Neutrophil (primary cell): ENCODE data around the gene ST8SIA6.

Experiments used
- H3K27ac ChIP-seq: fragments of 200-600 bp; sonication (generic); 2 replicates; pipeline ENCODE4 v1.5.1; 2016; ENCODE audit warnings: mild to moderate bottlenecking, moderate library complexity
- H3K27me3 ChIP-seq: fragments of 200-600 bp; sonication (generic); 2 replicates; pipeline ENCODE4 v1.6.0; 2016; ENCODE audit warnings: mild to moderate bottlenecking
- H3K36me3 ChIP-seq: fragments of 200-600 bp; sonication (generic); 2 replicates; pipeline ENCODE4 v1.5.1; 2017
- H3K4me1 ChIP-seq, 2 experiments: fragments of 200-600 bp in 1 of 2; sonication (generic) in 1 of 2; 1 replicate in 1 of 2; 2 replicates in 1 of 2; pipeline versions ENCODE4 v1.5.1 to v1.6.1; 2013 to 2016; ENCODE audit warnings: low read depth in 1 of 2, low read length in 1 of 2, mild to moderate bottlenecking in 1 of 2, moderate library complexity in 1 of 2; ENCODE audit not compliant: control insufficient read depth in 1 of 2, insufficient read depth in 1 of 2
- H3K4me3 ChIP-seq, 2 experiments: fragments of 200-600 bp in 1 of 2; sonication (generic) in 1 of 2; 1 replicate in 1 of 2; 2 replicates in 1 of 2; pipeline ENCODE4 v1.5.1; 2013 to 2016; ENCODE audit warnings: low read depth in 1 of 2, low read length in 1 of 2, mild to moderate bottlenecking in 1 of 2, moderate library complexity in 1 of 2
- H3K9me3 ChIP-seq: fragments of 200-600 bp; sonication (generic); 2 replicates; pipeline ENCODE4 v1.5.1; 2016
- CTCF ChIP-seq: fragments of 200-600 bp; sonication (generic); IDR thresholded peaks from 2 replicates; pipeline ENCODE4 v1.5.1; 2016; ENCODE audit warnings: antibody characterized with exemption

The ST8SIA6 gene

GRCh38 chr10:17474595-17475323, 20.4 kb upstream of the ST8SIA6 start:
- Histone ChIP-seq H3K36me3 (no peaks in the 10 kb centered on the region), H3K4me1 (no peaks in the 10 kb centered on the region), H3K27ac (no peak overlapping the region), H3K27me3 (no peaks in the 10 kb centered on the region), H3K9me3 (no peaks in the 10 kb centered on the region), H3K4me3 (no peak overlapping the region)
- TF ChIP-seq CTCF: no peak

DNA sequence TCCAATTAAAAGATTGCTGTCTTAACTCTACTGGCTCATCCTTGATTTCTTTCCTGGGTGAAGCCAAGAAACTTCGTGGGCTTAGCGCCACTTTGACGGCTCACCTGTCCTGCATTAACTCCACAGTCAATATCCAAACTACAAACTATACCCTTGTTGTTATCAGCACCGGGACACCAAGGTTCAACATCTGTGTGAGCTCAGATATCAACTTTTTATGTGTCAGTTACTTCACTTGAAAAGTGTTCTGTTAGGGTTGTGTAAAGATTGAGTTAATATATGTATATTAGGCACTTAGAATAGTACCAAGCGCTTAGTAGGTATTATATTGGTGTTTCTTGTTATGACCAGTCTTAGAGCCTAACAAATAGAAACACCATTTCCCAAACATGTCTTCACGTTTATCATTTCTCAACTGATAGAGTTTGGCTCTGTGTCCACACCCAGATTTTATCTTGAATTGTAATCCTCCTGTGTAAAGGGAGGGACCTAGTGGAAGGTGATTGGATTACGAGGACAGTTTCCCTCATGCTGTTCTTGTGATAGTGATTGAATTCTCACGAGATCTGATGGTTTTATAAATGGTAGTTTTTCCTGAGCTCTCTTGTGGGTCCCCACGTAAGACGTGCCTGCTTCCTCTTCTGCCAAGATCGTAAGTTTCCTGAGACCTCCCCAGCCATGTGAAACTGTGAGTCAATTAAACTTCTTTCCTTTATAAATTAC, 19.0 kb upstream of the ST8SIA6 start:
- Histone ChIP-seq H3K27ac (no peak overlapping the region), H3K27me3 (no peaks in the 10 kb centered on the region), H3K4me3 (no peak overlapping the region), H3K36me3 (no peaks in the 10 kb centered on the region), H3K4me1 (no peaks in the 10 kb centered on the region), H3K9me3 (no peaks in the 10 kb centered on the region)
- no peak for TF ChIP-seq CTCF

DNA sequence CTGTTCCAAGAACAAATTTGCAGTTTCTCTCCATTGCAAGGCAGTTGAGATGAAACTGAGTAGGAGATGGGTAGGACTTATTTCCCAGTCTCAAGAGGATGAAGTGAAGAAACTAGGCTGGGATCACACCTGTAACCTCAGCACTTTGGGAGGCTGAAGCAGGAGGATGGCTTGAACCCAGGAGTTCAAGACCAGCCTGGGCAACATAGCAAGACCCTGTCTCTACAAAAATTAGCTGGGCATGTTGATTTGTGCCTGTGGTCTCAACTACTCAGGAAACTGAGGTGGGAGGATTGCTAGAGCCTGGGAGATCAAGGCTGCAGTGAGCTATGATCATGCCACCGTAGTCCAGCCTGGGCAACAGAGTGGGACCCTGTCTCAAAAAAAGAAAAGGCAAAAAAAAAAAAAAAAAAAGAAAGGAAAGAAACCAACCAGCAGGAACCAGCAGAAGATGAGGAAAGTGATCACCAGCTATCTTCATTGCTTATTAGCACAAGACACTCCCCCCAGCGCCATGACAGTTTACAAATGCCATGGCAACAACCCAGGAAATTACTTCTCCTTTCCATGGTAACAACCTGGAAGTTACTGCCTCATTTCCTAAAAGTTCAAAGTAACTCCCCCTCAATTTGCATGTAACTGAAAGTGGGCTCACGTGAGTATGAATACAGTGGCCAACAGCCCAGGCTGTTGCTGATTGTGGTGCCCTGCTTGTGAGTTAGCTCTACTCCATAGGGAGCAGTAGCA, 18.3 kb upstream of the ST8SIA6 start:
- Histone ChIP-seq H3K27me3 (no peaks in the 10 kb centered on the region), H3K27ac (no peak overlapping the region), H3K4me3 (no peak overlapping the region), H3K4me1 (no peaks in the 10 kb centered on the region), H3K9me3 (no peaks in the 10 kb centered on the region), H3K36me3 (no peaks in the 10 kb centered on the region)
- TF ChIP-seq CTCF: no peak

DNA sequence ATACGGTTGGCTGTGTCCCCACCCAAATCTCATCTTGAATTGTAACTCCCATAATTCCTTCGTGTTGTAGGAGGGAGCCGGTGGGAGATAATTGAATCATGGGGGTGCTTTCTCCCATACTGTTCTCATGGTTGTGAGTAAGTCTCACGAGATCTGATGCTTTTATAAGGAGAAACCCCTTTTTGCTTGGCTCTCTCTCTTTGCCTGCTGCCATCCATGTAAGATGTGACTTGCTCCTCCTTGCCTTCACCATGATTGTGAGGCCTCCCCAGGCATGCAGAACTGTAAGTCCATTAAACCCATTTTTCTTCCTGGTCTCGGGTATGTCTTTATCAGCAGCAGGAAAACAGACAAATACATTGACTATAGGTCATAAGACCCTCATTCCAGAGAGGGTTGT, 15.9 kb upstream of the ST8SIA6 start:
- TF ChIP-seq CTCF: no peak
- no peaks in the 10 kb centered on the region for H3K9me3 ChIP-seq
- no peaks in the 10 kb centered on the region for H3K36me3 ChIP-seq
- H3K27ac ChIP-seq: no peak overlapping the region
- no peak overlapping the region for H3K4me3 ChIP-seq
- H3K27me3 ChIP-seq: no peaks in the 10 kb centered on the region
- no peaks in the 10 kb centered on the region for H3K4me1 ChIP-seq

DNA sequence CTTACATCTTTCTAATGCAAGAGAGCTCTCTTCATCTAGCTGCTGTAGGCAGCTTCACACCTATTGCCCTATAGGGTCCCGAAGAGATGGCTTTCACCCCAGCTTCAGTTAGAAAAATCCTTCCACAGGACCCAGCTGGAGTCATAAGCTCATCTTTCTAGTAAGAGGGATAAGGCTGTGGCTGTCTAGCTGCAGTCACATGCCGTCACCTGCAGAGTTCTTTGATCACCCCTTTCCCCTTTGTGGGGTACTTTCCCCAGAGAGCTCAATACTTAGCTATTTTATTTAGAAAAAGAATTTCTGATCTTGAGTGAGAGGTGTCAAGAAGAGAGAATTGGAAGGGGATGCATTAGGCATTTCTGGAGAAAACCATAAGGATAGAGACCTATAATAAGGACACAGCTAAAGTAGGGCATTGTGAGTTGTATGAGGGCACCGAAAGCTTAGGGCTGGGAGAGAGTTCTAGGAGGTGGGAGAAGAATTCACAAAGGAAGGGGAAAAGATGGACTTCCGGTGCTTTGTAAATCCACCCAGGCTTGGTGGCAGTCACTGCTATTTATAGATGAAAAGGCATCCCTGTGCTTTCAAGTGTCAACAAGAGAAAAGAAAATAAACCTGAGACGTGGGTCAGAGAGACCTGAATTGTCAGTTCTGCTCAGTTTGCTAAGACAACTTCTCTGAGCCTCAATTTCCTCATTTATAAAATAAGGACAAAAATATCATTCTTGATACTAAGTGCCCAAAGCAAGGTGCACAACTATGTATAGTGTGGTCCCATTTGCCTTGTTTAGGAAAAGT, 11.1 kb upstream of the ST8SIA6 start:
- H3K36me3 ChIP-seq: no peaks in the 10 kb centered on the region
- H3K9me3 ChIP-seq: no peaks in the 10 kb centered on the region
- no peak overlapping the region for H3K27ac ChIP-seq
- H3K27me3 ChIP-seq: peaks cover 6% of the 10 kb centered on the region
- no peak for TF ChIP-seq CTCF
- H3K4me1 ChIP-seq: peaks cover 0 to 4% of the 10 kb centered on the region in 2 experiments
- no peak overlapping the region for H3K4me3 ChIP-seq
